Stimulated activated CD8-positive, alpha-beta memory T cell treated with anti-CD3 and anti-CD28 coated beads, Interleukin-4, amount 100 ng/mL, for 1 hour (primary cell): Measurements from ENCODE around the gene CAPS.

Experiments
- DNase-seq, 2 donors: peaks; one replicate each; pipeline ENCODE4 v3.0.0-alpha.2; 2020; ENCODE audit warnings: low read depth in 2 of 2, low spot score in 1 of 2

CAPS gene

DNA sequence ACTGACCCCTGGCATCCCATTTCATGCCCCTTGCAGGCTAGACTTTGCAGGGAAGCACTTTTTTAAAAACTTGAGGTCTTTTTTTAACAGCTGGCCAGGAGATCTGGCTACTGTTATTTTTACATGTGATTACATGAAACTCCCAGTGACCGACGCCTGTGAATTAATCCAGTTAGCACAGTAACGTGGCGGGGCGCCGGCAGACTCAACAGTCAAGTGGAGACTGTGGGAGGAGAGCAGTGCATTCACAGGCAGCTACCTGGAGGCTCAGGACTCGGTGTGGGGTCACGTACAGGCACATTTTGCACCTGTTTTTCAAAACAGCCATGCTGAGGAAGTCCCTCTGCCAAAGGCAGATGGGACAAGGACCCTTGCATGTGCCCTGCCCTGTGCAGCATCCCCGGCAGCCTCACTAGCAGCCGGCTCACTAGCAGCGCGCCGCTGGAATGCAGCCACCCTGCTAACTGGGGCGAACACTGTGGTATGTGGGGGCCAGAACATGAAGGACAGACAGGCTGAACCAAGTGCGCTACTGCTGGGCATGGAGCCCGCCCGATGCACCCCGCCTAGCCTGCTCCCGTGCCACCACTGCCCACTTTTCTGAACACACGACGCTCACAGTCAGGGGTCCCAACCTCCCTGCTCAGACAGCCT is 18.7 kb downstream of the CAPS start:
- no peak for DNase-seq

DNA sequence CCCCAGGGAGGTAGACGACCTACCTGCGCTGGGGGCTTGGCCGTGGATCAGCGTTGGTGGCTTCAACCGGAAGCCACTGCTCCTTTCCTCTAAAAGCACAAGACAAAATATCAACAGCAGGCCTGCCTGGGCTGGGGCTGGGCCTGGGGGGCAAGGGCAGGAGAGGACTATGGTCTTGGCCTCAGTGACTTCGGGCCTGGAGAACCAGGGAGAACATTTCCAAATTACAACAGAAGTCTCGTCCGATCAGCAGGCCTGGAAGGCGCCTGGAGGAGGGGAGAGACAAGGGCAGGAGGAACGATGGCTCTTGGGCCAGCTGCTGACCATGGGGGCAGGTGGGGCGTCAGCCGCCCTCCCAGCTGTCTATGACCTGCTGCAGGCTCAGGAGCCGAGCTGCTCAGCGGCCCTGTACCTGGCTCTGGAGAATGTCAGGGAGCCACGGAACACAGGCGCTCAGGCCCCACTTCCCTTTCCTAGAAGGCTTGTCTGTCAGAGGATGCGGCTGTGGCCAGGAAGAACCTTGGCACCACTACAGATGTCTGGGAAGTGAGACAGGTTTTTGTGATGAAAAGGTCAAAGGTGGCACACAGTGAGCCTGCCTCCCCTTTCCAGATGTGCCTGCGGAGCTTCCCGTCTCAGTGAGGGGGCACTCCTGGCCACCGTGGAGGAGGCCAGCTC is 19.5 kb downstream of the CAPS start:
- no peak for DNase-seq

DNA sequence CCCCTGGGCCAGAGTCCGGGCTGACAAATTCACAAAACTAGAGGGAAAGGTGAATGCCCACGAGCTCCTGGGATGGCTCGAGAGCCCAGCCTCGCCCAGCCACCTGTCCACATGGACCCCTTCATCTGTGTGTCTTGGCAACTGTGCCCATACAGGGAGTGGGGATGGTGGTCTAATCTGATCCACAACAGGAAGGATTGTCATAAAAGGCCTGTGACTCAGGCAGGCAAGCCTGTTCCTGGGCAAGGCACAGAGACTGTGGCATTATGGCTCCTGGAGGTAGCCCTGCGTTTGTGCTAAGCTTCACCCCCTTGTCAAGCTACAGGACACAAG is 20.0 kb downstream of the CAPS start:
- no peak for DNase-seq

DNA sequence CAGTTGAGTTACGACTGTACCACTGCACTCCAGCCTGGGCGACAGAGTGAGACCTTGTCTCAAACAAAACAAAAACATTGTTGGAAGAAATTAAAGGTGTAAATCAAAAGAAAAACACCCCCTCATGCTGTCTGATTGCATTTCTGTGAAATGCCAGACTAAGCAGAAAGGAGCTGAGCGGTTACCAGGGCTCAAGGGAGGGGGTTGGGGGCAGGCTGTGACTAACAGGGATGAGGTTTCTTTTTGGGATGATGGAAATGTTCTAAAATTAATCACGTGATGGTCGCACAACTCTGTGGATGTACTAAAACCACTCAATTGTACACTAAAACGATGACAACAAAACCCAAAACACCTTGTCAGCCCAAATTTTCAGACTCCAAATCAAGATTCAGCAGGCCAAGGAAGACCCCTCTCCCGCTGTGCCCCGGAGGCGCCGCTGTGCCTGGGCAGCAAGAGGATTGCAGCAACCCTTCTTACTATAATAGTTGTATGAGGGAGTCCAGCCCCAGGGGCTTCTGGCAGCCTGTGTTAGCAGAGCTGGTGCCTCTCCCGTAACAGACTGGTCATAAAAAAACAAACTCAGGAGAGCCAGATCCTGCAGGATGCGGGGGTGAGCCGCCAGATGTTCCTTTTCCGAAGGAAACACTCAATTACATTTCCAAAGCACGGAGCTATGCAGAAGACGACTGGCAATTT is 20.9 kb downstream of the CAPS start:
- no peak for DNase-seq

DNA sequence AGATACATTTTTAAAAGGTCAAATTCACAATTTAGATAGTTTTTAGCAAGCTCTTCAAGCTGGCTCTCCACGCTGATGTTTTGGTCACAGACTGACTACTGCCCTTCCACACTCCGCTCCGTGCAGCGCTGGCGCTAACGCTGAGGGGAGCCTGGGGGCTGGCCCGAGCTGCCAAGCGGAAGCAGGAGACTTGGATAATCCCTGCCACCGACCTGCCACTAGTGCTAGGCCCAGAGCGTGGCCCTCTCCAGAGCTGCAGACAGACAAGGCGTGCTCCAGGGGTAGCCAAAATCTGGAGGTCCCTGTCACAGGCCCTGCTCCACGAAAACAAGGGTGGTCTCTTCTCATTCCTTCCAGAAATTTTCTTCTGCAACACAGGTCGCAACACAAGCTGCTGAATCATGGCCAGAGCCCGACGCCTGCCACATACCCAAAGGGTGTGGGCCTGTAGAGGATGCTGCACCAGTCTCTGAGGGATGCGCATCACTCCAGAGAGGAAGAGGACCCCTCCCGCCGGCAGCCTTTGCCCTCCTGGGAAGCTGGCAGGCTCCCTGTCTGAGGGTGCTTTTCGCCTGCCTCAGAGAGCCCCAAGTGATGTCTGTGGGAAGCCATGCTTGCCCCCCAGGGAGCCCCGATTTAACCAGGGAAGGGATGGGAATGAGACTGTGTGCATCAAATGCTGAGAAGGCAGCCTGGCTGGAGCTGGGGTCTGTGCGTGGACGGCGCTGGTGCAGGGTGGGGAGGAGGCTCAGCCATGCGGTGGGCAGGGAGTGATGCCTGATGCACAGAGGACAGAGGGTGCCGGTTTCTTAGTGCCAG is 21.6 kb downstream of the CAPS start:
- DNase-seq: no peak

DNA sequence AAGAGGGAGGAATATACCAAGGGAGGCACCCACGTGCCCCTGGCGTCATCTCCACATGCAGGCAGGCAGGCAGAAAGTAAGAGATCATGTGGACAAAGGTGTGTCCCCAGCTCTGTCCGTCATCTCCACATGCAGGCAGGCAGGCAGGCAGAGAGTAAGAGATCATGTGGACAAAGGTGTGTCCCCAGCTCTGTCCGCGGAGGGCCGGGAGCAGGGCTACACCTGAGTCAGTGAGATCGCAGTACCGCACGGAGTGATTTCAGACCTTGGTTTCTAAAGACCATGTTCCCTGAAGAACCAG is 22.2 kb downstream of the CAPS start:
- no peak for DNase-seq

DNA sequence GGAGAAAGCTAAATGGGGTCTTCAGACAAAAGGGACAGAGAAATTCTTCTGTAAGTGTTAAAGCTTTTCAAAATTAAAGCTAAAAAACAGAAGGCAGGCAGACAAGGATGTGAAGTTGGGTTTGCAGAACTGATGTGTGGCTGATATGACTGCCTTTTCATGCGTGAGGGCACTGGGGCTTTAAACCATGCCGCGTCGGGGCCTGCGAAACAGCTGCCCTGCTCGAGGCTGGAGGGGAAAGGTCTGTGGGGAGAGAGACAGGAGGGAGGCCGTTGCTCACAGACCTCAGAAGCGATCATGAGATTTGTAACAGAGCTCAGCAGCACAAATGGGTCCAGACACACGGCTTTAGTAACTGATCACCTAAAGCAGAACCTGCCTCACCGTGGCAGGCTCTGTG is 23.5 kb downstream of the CAPS start:
- DNase-seq: no peak

DNA sequence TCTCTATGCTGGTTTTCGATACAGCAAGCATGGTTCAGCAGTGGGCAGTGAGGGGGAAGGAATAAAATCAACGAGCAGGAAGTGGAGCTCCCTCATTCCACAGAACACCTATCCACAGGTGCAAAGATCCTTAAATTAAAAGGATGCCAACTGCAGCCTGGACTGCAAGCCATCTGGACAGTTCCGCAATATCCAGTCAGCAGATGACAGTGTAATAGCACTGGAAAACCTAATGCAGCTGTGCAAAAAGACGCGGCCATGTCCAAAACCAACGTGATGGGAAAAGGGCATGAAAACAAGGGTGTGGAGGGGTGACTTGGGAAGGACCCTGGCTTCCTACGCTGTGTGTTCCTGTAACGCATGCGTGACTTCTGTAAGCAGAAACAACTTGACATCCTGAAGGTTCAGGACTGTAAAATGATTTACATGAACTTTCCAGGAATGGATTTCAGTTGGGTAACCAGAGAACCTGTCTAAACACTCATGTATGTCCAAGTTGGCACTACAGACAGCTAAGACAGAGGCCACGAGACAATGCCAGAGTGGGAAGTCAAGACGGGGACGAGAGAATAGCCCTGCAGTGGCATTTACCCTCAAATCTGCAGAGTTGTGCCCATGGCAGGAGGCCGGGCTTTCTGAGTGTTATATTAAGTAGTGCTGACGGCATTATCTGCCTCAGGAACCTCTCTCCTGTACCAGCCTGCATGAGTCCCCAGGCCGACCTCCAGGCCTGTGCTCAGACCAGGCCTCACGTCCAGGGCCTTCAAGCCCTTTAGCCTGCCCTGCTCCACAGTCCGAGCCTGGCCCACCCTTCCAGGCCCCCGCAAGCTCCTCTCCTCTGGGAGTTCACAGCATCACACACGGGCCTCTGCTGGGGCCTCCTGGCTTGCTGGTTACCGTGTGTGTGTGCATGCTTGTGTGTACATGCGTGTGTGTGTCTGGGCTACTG is 26.5 kb downstream of the CAPS start:
- DNase-seq: no peak

DNA sequence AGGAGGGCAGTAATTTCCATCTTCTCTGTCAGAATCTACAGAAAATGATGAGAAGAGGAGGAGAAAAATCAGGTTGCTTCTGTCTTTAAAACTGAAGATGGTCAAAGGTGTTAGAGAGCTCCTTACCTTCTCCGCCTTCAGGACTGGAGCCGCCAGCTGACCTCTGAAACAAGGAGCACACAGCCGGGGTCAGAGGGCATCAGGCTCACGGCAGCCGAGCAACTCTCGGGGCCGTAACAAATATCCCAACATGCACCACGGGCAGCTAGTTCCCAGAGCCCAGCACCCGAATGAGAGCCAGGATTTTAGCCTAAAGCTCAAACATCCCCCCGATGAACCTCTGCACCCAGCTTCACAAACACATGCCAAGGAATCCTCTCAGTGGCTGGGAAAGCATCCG is 27.6 kb downstream of the CAPS start:
- no peak for DNase-seq

DNA sequence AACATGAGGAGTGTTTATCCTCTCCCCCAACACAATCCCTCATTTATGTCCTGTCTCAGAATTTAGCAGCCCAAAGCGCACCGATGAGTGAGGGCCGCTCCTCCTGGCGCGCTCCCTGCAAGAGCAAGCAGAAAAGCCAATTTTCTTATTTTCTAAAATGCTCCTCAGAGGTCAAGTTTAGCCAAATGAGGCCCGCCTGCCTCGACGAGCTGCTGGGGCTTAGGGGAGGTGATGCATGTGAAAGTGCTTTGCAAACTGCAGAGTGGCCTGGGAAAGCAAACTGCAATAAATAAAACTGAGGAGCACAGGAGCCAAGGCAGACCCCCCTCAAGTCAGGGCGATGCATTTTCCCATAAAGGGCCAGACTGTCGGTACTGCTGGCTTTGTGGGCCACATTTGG is 29.0 kb downstream of the CAPS start:
- no peak for DNase-seq

DNA sequence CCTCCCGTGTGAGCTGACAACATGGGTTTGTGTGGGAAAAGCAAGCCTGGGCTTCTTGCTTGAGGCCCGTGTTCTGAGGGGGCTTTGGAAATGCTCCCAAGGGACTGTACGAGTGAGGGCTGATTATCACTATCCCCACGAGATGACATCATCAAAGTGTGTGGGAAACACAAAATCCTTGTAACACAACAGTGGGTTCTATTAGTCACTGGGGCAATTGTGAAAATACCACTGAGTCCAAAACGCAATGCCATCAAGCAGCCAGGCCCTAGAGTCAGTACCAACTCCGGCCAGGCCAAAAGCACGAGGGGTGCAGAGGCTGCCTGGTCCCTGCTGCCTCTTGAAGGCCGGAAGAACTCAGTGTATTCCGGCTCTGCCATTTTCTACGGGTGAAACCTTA is 29.6 kb downstream of the CAPS start:
- no peak for DNase-seq

DNA sequence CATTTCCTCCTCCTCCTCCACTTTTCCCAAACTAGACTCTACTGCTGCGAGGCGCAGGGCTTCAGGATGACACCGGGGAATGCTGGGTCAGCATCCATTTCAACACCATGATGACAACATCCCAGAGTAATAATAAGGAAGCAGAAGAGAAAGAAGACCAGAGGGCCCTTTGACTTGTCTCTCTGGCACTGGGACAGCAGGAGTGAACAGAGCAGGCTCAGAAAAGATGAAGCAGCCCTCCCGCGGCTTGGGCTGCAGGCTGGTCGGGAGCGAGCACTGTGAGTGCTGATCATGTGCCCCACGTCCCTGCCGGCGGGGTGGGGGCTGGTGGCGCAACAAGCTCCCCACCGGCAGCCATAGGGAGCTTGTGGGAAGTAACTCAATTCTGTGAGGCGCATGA is 33.4 kb downstream of the CAPS start:
- DNase-seq: no peak

DNA sequence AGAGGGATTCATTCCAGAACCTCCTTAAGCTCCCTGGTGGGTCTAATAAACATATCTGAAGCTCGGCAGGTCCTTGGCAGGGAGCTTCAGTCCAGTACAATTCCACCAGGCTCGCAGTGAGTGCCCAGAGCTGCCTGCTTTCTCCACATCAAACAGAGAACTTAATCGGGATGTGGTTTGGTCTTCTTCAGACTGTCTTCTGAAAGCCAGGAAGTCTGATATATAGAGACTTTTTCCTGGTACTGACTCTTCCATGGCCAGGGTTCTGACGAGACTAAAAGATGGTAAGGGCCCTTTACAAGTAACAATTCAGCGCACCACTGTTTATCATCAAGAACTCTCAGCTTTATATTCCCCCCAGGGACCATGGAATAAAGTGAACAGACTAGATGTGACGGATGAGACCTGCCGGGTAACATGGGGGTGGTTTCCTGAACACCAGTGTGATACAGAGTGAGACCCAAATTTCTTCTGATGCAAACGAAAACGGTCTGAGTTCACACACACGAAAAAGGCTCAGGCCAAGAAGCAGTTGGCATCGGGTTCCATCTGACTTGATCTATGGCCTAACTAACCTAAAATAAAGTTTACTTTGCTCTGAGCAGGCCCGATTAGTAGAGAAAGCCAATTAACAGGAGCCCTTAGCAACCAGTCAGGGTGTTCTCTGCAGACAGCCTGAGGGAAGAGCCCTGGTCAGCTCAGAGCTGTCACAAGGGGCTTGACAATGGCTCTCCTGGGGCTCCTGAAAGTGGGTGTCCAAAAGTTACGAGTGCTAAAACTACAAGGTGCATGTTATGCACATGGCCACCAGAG is 34.9 kb downstream of the CAPS start:
- no peak for DNase-seq

DNA sequence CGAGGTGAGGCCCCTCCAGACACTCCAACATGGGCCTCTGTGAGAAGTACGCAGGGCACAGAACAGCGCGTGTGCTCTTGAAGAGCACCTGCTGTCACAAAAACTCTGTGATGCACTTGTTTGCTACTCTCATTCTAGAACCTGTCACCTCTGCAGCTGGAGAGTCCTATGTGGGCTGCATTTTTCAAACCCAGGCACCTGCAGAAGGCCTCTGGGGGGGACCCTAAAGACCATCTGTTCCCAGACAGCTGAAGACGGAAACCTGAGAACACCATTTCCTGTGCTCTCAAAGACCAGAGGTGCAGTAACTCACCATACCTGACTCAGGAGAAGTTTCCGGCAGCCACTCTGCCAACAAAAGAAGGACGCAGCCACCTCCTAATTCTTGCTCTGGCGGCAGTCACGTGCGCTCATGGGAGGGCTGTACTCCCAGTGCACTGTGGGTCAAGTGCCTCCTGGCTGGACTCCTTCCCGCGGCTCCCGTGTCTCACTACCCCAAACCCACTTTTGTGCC is 35.8 kb downstream of the CAPS start:
- no peak for DNase-seq

DNA sequence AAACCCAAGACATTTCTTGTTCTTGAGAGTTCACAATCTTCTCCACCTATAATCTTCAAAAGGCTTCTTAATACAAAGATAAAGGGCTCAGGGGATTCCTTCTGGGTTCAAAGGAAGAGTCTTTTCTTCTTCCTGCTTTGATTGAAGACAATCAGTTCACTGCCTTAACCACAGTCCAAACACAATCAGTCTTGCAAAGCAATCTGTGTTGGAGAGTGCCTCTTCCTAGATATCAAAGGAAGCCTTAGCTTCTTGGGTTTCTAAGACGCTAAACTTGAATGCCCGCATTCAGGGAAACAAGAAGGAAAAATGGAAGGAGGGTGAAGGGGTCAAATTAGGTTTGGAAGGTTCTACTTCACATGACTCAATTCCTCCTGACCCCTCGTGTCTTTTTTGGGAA is 36.7 kb downstream of the CAPS start:
- no peak for DNase-seq

DNA sequence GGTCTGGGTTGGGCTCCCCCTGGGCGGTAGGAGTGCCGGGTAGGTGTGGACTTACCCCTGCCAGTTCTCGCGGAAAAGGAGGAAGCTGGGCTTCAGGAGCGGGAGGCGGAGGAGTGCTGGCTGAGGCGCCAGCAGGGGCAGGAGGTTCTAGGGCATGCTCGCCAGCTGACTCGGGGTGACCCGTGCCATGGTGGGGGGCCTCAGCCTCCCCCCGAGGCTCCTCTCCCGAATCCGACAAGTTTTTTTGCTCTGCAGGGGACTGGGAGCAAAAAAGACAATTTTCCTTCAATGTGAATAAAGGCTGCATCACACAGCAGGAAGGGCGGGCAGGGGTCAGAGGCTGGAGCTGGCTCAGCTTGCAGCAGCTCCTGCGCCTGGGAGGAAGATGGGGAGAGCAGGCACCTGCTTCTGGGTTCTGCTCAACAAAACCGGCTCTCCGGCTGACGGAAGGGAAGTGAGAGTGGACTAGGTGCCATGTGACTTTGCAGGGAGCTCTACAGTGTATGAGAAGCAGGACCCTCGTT is 37.3 kb downstream of the CAPS start:
- no peak for DNase-seq

DNA sequence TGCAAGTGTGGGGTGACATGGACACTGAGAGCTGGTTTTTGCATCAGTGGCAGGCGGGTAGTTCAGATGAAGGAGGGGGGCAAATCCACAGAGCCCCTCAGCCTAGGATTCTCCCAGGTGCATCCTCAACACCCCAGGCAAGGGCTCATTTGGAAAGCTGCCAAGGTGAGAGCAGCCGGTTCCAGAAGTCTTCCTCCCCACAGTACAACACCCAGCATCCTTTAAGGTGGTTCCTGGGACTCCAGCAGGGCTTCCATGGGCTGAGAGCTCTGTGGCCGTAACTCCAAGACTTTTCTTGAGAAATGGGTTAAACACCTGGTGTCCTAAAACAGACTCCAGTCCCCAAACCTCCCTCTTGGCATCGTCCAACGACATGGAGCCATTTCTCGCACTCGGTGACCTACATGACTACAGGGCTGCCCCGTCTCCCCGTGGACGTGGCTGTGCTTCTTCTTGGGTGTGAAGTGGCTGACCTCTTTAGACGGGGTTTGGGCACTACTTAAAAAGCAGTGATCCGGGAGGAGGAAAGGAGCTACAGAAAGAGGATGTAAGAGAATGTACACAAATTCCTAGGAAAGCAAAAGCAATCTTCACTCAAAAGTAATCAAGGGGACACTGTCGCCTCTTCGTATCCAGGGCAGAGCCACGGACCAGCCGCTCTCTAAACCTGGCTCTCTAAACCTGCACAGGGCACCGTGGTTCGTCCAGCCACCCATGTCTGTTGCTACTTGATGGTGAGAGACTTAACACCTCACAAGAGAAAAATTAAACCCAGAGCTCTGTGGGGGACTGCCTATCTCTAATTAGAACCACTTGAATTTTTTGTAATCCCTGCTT is 38.4 kb downstream of the CAPS start:
- no peak for DNase-seq

DNA sequence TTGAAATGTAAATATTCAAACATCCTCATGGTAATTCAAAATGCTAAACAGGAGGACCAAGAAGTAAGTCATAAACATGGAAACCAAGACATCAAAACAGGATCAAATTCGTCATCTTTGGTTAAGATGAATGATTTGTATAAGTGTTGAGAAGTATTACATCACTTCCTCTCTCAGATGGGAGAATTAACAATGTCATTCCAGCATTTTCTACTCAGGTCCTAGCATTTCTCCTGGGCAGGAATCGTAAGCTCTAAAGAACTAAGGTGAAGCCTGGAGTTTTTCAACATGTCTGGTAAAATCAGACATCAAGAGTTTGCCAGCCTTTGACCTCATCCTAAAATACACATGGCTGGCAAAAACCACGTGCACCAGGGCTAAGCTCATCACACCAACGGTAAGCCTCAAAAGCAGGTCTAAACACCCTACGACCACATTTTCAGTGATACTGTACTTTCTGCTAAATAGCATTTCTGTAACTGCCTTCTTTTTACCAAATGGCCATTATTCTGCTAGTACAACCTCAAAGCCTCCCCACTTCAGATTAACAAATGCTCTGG is 39.1 kb downstream of the CAPS start:
- no peak for DNase-seq
